ENCODE data around the gene SPAG5. TPM values are rescaled to one million over a fixed set of nuclear protein-coding genes. Genes with fewer than 3 reads are reported as not detected.
A peak's percentile ranks its signal among the peaks of the same experiment; 100 is the strongest.

The SPAG5 gene
- total and polyA plus RNA-seq, 9 of the 15 experiments (the other 6 are each of a cell fraction or from before 2014, with no cell fraction given) = 94.4 to 286 (median 151) TPM

GRCh38 chr17:28571361-28572122 is 27.3 kb downstream of the SPAG5 start, which contains the start of gene PIGS (continued):
- TF ChIP-seq ZBTB40 (IDR thresholded peaks at IDR 0.05) (peak; percentile 91), ZBTB40 (CRISPR knock-in tag; IDR thresholded peaks at IDR 0.05) (no peak), MTF1 (CRISPR knock-in tag; IDR thresholded peaks at IDR 0.05; ENCODE audit: borderline replicate concordance) (no peak), TCFL5 (CRISPR knock-in tag; conservative IDR thresholded peaks at IDR 0.05) (no peak), MGA (IDR thresholded peaks at IDR 0.05) (no peak)

All from K562 (cell line).